H9 (cell line): ENCODE data around the gene ST6GALNAC1. TPM values are rescaled to one million over a fixed set of nuclear protein-coding genes. Genes with fewer than 3 reads are reported as not detected.

Experiments
- DNase-seq: peaks from one replicate; pipeline ENCODE4 v3.0.0-alpha.2; 2017
- H2AFZ ChIP-seq: one replicate; pipeline ENCODE4 v1.6.1; 2013; ENCODE audit warnings: mild to moderate bottlenecking, low read length, control low read depth, moderate library complexity
- H2AK5ac ChIP-seq: 2 replicates; pipeline ENCODE4 v1.6.1; 2013; ENCODE audit warnings: low read length, control low read depth, mixed read lengths; ENCODE audit not compliant: insufficient read length
- H2BK120ac ChIP-seq: one replicate; pipeline ENCODE4 v1.6.1; 2013; ENCODE audit warnings: low read depth, mild to moderate bottlenecking, low read length, control low read depth, inconsistent platforms; ENCODE audit not compliant: poor library complexity, severe bottlenecking
- H2BK12ac ChIP-seq: 2 replicates; pipeline ENCODE4 v1.6.1; 2013; ENCODE audit warnings: low read length, control low read depth, mixed read lengths, low read depth; ENCODE audit not compliant: insufficient read length
- H2BK15ac ChIP-seq: 2 replicates; pipeline ENCODE4 v1.6.1; 2013; ENCODE audit warnings: low read depth, low read length, control low read depth
- H2BK20ac ChIP-seq: one replicate; pipeline ENCODE4 v1.6.1; 2013; ENCODE audit warnings: low read depth, mild to moderate bottlenecking, low read length, control low read depth, inconsistent platforms; ENCODE audit not compliant: poor library complexity, severe bottlenecking
- H2BK5ac ChIP-seq: 2 replicates; pipeline ENCODE4 v1.6.1; 2013; ENCODE audit warnings: low read length, control low read depth, mixed read lengths; ENCODE audit not compliant: insufficient read length
- H3K14ac ChIP-seq: 2 replicates; pipeline ENCODE4 v1.6.1; 2013; ENCODE audit warnings: low read length, control low read depth; ENCODE audit not compliant: insufficient read depth
- H3K18ac ChIP-seq: 2 replicates; pipeline ENCODE4 v1.6.1; 2013; ENCODE audit warnings: low read depth, mild to moderate bottlenecking, mixed read lengths, low read length, control low read depth; ENCODE audit not compliant: insufficient read length
- H3K23ac ChIP-seq: 2 replicates; pipeline ENCODE4 v1.6.1; 2013; ENCODE audit warnings: low read length, control low read depth, mixed read lengths, low read depth; ENCODE audit not compliant: insufficient read length
- H3K23me2 ChIP-seq: 2 replicates; pipeline ENCODE4 v1.6.1; 2013; ENCODE audit warnings: low read depth, mild to moderate bottlenecking, mixed read lengths, low read length, control low read depth; ENCODE audit not compliant: insufficient read length, poor library complexity, severe bottlenecking
- H3K27ac ChIP-seq: 2 replicates; pipeline ENCODE4 v1.5.1; 2013; ENCODE audit warnings: low read length, control low read depth, mixed read lengths, low read depth; ENCODE audit not compliant: insufficient read length
- H3K27me3 ChIP-seq: 2 replicates; pipeline ENCODE4 v1.6.1; 2013; ENCODE audit warnings: low read length, control low read depth, inconsistent platforms; ENCODE audit not compliant: insufficient read depth
- H3K4ac ChIP-seq: 2 replicates; pipeline ENCODE4 v1.6.1; 2013; ENCODE audit warnings: low read depth, mild to moderate bottlenecking, control low read depth, inconsistent platforms, low read length, moderate library complexity
- H3K4me1 ChIP-seq: 2 replicates; pipeline ENCODE4 v1.6.1; 2013; ENCODE audit warnings: low read length, control low read depth, inconsistent platforms; ENCODE audit not compliant: insufficient read depth
- H3K4me2 ChIP-seq: 2 replicates; pipeline ENCODE4 v1.6.1; 2013; ENCODE audit warnings: low read length, control low read depth, mixed read lengths; ENCODE audit not compliant: insufficient read length, insufficient read depth
- H3K56ac ChIP-seq: 2 replicates; pipeline ENCODE4 v1.6.1; 2013; ENCODE audit warnings: low read depth, mild to moderate bottlenecking, mixed read lengths, low read length, control low read depth; ENCODE audit not compliant: insufficient read length
- H3K79me1 ChIP-seq: 2 replicates; pipeline ENCODE4 v1.6.1; 2013; ENCODE audit warnings: low read depth, mild to moderate bottlenecking, moderate library complexity, low read length, control low read depth, inconsistent platforms; ENCODE audit not compliant: insufficient read depth, poor library complexity, severe bottlenecking
- H3K79me2 ChIP-seq: 2 replicates; pipeline ENCODE4 v1.6.1; 2013; ENCODE audit warnings: low read length, control low read depth, inconsistent platforms; ENCODE audit not compliant: insufficient read depth
- H3K9ac ChIP-seq: 2 replicates; pipeline ENCODE4 v1.6.1; 2013; ENCODE audit warnings: low read length, control low read depth, mixed read lengths; ENCODE audit not compliant: insufficient read length; ENCODE audit errors: extremely low read depth
- H3K9me3 ChIP-seq: one replicate; pipeline ENCODE4 v1.6.1; 2013; ENCODE audit warnings: low read depth, low read length, inconsistent platforms; ENCODE audit not compliant: control insufficient read depth
- H3T11ph ChIP-seq: one replicate; pipeline ENCODE4 v1.6.1; 2013; ENCODE audit warnings: mild to moderate bottlenecking, low read length, control low read depth, inconsistent platforms
- H4K20me1 ChIP-seq: one replicate; pipeline ENCODE4 v1.6.1; 2013; ENCODE audit not compliant: control insufficient read depth, insufficient read length, insufficient read depth
- H4K5ac ChIP-seq: 2 replicates; pipeline ENCODE4 v1.6.1; 2013; ENCODE audit warnings: low read depth, mild to moderate bottlenecking, mixed read lengths, low read length, control low read depth; ENCODE audit not compliant: insufficient read length
- H4K8ac ChIP-seq: replicated peaks from 2 replicates; pipeline ENCODE4 v1.6.1; 2013; ENCODE audit warnings: low read length, control low read depth, mixed read lengths, low read depth; ENCODE audit not compliant: insufficient read length
- H4K91ac ChIP-seq: 2 replicates; pipeline ENCODE4 v1.6.1; 2013; ENCODE audit warnings: low read depth, mild to moderate bottlenecking, moderate library complexity, mixed read lengths, low read length, control low read depth; ENCODE audit not compliant: insufficient read length
- H3K27ac Mint-ChIP-seq, 3 experiments: 2 replicates in 2 of 3; 3 replicates in 1 of 3; pipeline ENCODE4 v1.8.0; 2020 to 2021; ENCODE audit warnings: mixed read lengths in 3 of 3, mild to moderate bottlenecking in 1 of 3, moderate library complexity in 1 of 3
- H3K27me3 Mint-ChIP-seq: 2 replicates; pipeline ENCODE4 v1.8.0; 2021; ENCODE audit warnings: low read depth, mild to moderate bottlenecking, moderate library complexity, mixed read lengths
- H3K36me3 Mint-ChIP-seq, 3 experiments: 2 replicates in 2 of 3; 3 replicates in 1 of 3; pipeline ENCODE4 v1.8.0; 2020 to 2021; ENCODE audit warnings: low read depth in 3 of 3, mixed read lengths in 3 of 3; ENCODE audit not compliant: insufficient read depth in 1 of 3
- H3K4me1 Mint-ChIP-seq, 2 experiments: 2 replicates each; pipeline ENCODE4 v1.8.0; 2020; ENCODE audit warnings: mixed read lengths in 2 of 2
- H3K4me3 Mint-ChIP-seq, 2 experiments: 2 replicates in 1 of 2; 3 replicates in 1 of 2; pipeline ENCODE4 v1.8.0; 2020 to 2021; ENCODE audit warnings: mild to moderate bottlenecking in 2 of 2, mixed read lengths in 2 of 2, moderate library complexity in 1 of 2
- H3K9me3 Mint-ChIP-seq, 2 experiments: 2 replicates in 1 of 2; 3 replicates in 1 of 2; pipeline ENCODE4 v1.8.0; 2020; ENCODE audit warnings: mild to moderate bottlenecking in 2 of 2, mixed read lengths in 2 of 2, moderate library complexity in 1 of 2
- CTCF ChIP-seq: fragments of 200-600 bp; sonication (generic); conservative IDR thresholded peaks from 3 replicates; pipeline ENCODE4 v1.8.0; 2021; ENCODE audit warnings: antibody characterized with exemption, mild to moderate bottlenecking
- WGBS: extraction: QIAGEN DNeasy Blood & Tissue Kit; methylation state at CpG from one replicate; pipeline ENCODE4 v1.1.7; 2013; ENCODE audit warnings: missing lambda C conversion rate, low lambda C conversion rate, mixed read lengths; ENCODE audit not compliant: insufficient read length; ENCODE audit errors: extremely low coverage; 5-methylcytosine and 5-hydroxymethylcytosine counted together
- total RNA-seq: library from RNA; stranded (reverse); gene quantifications from 2 replicates; pipeline ENCODE4 v1.2.1, GENCODE V29; 2021

The ST6GALNAC1 gene
- total RNA-seq, 1 experiment from 2014 or later, result not detected

- no CpG with 5 or more reads among the region's 12 CpGs for WGBS
- no peak overlapping the region for H3K23ac ChIP-seq
- no peaks in the 10 kb centered on the region for H3K23me2 ChIP-seq
- H2BK20ac ChIP-seq, result no peak overlapping the region
- H3K27me3 ChIP-seq, result no peaks in the 10 kb centered on the region
- no peak overlapping the region for H3K4ac ChIP-seq
- no peak overlapping the region for H4K5ac ChIP-seq
- no peak overlapping the region for H3K9ac ChIP-seq
- no peaks in the 10 kb centered on the region; a peak in 1 of 5 replicates for H3K9me3 Mint-ChIP-seq
- peak overlapping the region in 1 of 3 experiments; percentile 78; a peak in 1 of 7 replicates for H3K27ac Mint-ChIP-seq
- no peak overlapping the region for H2BK12ac ChIP-seq
- no peak overlapping the region for H2BK5ac ChIP-seq
- no peak overlapping the region for H3K56ac ChIP-seq
- H3K4me2 ChIP-seq, result no peak overlapping the region
- peaks cover 27 to 45% of the 10 kb centered on the region in 2 experiments for H3K4me1 Mint-ChIP-seq
- no peak overlapping the region for H3T11ph ChIP-seq
- H3K79me2 ChIP-seq, result no peaks in the 10 kb centered on the region
- no peak for TF ChIP-seq CTCF
- H3K36me3 Mint-ChIP-seq, result peaks cover 0 to 4% (median 0%) of the 10 kb centered on the region in 3 experiments; a peak in 1 of 7 replicates
- no peak overlapping the region for H3K14ac ChIP-seq
- no peak for DNase-seq
- no peak overlapping the region for H3K27ac ChIP-seq
- H4K20me1 ChIP-seq, result no peaks in the 10 kb centered on the region
- no peak overlapping the region for H2AFZ ChIP-seq
- no peaks in the 10 kb centered on the region for H3K79me1 ChIP-seq
- H3K27me3 Mint-ChIP-seq, result no peaks in the 10 kb centered on the region
- no peak overlapping the region for H3K4me3 Mint-ChIP-seq
- H4K8ac ChIP-seq, result no peak overlapping the region
- no peak overlapping the region for H2AK5ac ChIP-seq
- no peak overlapping the region for H4K91ac ChIP-seq
- peaks cover 3% of the 10 kb centered on the region; the same call in 1 of the 2 replicates for H3K4me1 ChIP-seq
- H2BK120ac ChIP-seq, result no peak overlapping the region
- H2BK15ac ChIP-seq, result no peak overlapping the region
- H3K18ac ChIP-seq, result no peak overlapping the region
- H3K9me3 ChIP-seq, result no peaks in the 10 kb centered on the region
Observed at GRCh38 chr17:76685366-76685765, 41.8 kb upstream of the ST6GALNAC1 start.
